Transverse colon (tissue), 3 donors: ENCODE measurements around the gene PRKCZ.

ENCODE experiments used
- POLR2A ChIP-seq: fragments of 450-650 bp; IDR thresholded peaks from one replicate; pipeline ENCODE4 v1.6.1; 2016; ENCODE audit warnings: antibody characterized with exemption, mild to moderate bottlenecking, moderate library complexity
- TF ChIP-seq, protein P1 (sequence below), 5 experiments: fragments of 200-600 bp in 3 of 5; fragments of 450-650 bp in 2 of 5; sonication (generic) in 3 of 5; IDR thresholded peaks; 1 replicate in 2 of 5; 2 replicates in 3 of 5; pipeline ENCODE4 v1.5.1; 2016 to 2017; ENCODE audit warnings: antibody characterized with exemption in 5 of 5, inconsistent platforms in 3 of 5, mild to moderate bottlenecking in 2 of 5, moderate library complexity in 1 of 5

DNA sequence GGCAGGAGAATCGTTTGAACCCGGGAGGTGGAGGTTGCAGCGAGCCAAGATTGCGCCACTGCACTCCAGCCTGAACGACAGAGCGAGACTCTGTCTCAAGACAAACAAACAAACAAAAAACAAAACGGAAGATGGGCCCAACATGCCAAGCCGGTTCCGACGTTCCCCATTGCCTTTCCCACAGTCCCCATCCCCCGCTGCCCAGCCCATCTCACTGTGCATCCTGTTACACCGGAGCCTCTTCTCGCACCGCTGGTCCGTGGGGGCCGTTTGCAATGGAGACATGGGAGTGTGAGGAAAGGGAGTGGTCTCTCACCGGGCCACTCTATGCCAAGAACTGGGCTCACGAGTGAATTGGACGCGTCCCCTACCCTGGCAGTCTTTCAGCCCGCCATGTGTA lies 45.4 kb upstream of the PRKCZ start:
- TF ChIP-seq, protein P1, sequence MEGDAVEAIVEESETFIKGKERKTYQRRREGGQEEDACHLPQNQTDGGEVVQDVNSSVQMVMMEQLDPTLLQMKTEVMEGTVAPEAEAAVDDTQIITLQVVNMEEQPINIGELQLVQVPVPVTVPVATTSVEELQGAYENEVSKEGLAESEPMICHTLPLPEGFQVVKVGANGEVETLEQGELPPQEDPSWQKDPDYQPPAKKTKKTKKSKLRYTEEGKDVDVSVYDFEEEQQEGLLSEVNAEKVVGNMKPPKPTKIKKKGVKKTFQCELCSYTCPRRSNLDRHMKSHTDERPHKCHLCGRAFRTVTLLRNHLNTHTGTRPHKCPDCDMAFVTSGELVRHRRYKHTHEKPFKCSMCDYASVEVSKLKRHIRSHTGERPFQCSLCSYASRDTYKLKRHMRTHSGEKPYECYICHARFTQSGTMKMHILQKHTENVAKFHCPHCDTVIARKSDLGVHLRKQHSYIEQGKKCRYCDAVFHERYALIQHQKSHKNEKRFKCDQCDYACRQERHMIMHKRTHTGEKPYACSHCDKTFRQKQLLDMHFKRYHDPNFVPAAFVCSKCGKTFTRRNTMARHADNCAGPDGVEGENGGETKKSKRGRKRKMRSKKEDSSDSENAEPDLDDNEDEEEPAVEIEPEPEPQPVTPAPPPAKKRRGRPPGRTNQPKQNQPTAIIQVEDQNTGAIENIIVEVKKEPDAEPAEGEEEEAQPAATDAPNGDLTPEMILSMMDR (IDR thresholded peaks at IDR 0.05) = no peak
- TF ChIP-seq POLR2A = no peak
